Activated CD4-positive, alpha-beta T cell treated with anti-CD3 and anti-CD28 coated beads, Interleukin-2, amount 50 U/mL, for 24 hours (primary cell): ENCODE results near the gene ANO2.

Experiments used
- DNase-seq, 2 donors: peaks; one replicate each; pipeline ENCODE4 v3.0.0-alpha.2; 2020; ENCODE audit warnings: low read depth in 1 of 2, low spot score in 1 of 2

The ANO2 gene

DNA sequence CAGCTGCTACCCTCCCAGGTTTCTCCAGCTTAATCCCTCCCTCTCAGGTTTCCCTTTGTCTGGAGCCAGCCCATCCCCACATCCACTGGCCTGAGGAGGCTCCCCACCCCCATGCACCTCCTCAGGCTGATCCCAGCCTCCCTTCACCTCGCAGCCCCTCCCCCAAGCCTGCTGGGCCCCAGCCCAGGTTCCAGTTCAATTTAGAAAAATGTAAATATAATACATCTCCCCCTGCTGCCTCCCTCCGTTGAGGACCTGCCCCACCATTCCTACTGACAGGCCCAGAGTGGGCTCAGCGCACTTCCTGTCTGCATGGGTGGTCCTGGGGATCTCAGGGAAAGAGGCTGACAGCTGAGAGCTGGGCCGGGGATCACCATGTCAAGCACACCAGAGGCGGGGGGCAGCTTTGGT, 357.3 kb downstream of the ANO2 start:
- DNase-seq, result no peak

DNA sequence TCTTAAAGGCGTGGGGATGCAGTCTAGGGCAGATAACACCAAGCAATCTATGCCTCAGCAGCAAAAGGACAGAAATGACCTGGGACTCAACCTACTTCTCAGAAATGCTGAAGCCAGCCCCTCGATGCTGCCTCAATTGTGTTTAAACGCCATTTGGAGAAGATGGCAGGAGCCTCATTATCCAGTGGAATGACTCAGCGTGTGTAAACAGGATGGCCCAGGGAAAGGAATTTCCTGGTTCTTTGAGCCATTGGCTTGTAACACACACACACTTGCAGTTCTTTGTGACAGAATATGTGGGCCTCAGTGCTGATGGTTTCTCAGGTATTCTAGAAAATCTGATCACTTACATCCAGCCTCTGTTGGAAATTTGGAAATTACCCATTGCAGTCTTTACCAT, 358.9 kb downstream of the ANO2 start:
- DNase-seq, result no peak

DNA sequence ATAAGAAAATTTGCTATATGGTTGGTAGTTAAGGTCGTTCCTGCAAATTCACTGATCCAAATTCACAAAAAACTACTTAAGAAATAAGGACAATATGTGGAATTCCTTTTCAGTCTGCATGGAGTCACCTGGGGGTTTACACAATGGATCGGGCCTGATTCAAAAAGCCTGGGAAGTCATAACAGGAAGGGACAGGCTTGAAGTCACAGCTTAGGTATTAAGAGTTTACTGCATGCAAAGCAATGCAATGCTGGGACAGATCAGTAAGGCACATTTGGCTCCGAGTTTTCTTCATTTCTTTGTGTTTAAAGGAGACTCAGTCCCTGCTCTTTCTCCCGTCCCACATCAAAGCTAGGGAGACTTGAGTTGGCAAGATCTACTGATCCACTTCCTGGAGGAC, 359.9 kb downstream of the ANO2 start:
- no peak for DNase-seq

GRCh38 chr12:5584412-5585175, 360.5 kb downstream of the ANO2 start:
- DNase-seq, result no peak

GRCh38 chr12:5582541-5582940, 362.5 kb downstream of the ANO2 start:
- DNase-seq, result no peak

DNA sequence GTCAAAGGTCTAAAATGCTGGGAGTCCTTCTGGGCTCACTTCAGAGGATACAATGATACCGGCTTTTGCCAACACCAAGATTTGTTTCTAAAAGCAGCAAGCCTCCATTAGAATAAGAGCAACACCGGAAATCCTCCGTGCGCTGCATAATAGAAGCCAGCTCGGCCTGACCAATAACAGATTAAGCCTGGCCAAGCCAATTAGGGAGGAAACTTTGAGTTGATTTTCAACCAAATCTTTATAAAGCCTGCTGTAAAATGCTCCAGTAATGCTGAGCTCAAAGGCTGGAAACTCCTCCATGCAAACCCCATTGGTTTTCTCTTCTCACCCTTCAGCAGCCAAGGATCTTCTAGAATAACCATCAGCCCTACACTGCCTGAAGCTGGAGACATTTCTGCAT, 363.0 kb downstream of the ANO2 start:
- no peak for DNase-seq

DNA sequence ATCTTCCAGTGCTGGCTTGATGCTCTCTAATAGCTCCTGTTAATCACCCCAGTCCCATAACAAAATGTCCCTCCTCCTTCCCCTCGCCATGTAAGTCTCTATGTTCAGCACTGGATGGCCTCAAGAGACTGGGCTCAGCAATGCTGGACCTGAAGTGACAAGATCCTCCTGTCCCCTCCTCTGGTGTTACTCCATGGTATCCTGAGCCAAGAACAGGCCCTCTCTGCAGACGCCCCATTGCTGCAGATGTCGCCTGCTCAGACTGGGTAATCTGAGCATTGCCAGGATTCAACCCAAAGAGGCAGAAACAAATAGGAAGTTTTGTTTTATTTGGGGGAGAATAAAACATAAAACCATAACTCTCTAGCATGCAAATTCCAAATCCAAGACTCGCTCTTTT, 363.4 kb downstream of the ANO2 start:
- no peak for DNase-seq

GRCh38 chr12:5581019-5581418, 364.0 kb downstream of the ANO2 start:
- no peak for DNase-seq

GRCh38 chr12:5578775-5579174, 366.3 kb downstream of the ANO2 start:
- DNase-seq, result no peak

- no peak for DNase-seq
Measured at GRCh38 chr12:5577741-5578140, 367.3 kb downstream of the ANO2 start.

GRCh38 chr12:5577211-5577612, 367.8 kb downstream of the ANO2 start:
- DNase-seq, result no peak

DNA sequence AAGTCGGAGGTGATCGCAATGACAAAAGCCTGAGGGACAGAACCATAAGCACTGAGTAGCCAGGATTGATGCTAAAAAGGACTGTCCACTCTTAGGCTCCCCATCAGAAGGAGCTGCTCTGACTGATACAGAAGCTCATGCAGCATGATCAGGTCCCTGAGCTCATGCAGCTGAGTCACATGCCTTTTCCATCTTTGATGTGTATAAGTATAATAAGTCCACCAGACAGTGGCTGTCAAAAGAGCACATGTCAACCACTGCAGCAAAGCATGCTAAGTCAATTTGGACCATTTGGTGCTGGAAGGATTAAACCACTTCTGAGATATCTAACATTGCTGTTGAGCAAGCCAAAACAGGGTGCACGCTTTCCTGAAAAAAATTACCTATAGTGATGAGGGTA, 369.1 kb downstream of the ANO2 start:
- DNase-seq, result no peak

DNA sequence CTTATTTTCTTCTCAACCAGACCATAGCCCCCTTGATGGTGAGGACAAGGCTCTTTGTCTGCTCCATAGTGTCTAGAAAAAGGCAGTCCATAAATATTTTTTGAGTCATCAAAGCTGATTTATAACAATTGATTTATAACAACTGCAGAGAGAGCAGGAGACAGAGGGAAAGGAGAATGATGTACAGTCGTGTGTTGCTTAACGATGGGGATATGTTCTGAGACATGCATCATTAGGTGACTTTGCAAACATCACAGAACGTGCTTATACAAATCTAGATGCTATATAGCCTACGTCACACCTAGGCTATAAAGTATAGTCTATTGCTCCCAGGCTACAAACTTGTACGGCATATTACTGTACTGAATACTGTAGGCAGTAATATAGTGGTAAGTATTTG, 369.8 kb downstream of the ANO2 start:
- DNase-seq, result no peak

DNA sequence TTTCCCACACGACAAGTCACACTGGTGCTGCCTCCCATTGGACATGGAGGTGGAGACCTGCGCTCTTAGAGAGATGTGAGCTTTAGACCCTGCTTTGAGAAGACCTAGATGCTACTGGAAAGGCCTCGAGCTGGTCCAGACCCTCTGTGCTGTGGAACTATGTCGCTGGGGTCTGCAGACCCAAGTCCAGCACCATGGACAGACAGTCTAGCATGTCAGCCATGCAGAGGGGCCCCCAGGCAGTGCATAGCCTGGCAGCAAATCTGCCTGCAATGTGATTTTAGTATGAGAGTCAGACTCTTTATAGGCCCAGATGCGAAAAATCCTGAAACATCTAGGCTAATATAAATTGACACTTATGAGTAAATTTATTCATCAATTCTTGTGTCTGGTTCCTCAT, 371.7 kb downstream of the ANO2 start:
- DNase-seq, result no peak

DNA sequence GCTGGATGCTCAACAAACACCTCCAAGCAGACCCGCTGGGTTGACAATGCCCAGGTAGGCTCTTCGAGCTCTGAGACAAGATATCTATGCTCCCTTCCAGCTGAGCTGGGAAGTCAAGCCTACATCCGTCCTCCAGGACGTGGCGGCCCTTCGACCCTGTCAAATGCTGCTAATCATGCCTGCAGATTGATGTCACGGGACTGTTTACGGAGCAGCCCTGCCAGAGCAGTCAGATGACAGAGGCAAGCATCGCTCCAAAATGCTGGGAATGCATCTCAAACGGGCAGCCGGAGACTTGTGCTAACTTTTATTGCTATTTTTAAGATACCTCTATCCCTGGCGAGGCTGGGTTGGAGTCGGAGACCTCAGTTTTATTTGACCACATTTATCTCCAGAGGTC, 373.9 kb downstream of the ANO2 start:
- no peak for DNase-seq

DNA sequence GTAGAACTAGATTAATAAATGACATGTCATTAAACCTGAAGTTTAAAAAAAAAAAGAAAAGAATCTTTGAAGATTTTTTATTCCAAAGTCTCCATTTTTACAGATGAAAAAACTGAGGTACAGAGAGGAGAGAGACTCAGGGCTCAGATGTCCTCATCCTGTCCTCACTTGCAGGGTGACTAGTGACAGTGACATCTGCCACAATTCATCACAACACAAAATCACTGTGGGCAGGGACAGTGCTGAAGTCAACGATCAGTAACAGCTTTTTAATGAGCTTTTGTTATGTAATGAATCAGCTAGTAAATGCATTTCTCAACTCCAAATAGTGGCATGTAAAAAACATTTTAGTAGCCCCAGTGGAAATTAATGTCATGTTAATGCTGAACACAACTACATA, 374.6 kb downstream of the ANO2 start:
- no peak for DNase-seq

DNA sequence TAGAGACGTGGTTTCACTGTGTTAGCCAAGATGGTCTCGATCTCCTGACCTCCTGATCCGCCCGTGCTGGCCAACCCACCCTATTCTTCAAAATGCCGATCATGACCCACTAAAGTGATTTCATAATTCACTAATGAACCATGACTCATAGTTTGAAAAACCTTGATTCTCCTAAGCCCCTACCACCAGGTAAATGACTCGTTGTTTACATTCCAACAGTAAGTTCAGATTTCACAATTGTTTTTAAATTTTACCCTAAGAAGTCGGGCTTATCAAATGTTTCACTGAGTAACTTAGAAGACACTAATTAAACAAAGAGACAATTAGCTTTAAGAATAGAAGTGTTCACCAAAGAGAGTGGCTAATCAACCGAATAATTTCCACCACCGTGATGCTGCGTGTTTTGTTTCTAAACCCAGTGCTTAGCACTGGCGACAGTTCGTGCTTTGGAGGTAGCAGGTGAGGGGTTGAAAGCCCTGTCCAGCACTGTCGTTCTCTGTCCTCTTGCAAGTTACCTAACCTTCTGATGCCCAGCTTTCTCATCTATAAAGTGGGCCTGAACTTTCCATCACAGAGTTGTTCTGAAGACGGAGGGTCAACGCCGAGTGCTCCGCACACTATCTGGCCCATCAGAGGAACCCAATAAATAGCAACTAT, 376.6 kb downstream of the ANO2 start:
- no peak for DNase-seq

GRCh38 chr12:5567016-5567725, 377.9 kb downstream of the ANO2 start:
- DNase-seq, result no peak

DNA sequence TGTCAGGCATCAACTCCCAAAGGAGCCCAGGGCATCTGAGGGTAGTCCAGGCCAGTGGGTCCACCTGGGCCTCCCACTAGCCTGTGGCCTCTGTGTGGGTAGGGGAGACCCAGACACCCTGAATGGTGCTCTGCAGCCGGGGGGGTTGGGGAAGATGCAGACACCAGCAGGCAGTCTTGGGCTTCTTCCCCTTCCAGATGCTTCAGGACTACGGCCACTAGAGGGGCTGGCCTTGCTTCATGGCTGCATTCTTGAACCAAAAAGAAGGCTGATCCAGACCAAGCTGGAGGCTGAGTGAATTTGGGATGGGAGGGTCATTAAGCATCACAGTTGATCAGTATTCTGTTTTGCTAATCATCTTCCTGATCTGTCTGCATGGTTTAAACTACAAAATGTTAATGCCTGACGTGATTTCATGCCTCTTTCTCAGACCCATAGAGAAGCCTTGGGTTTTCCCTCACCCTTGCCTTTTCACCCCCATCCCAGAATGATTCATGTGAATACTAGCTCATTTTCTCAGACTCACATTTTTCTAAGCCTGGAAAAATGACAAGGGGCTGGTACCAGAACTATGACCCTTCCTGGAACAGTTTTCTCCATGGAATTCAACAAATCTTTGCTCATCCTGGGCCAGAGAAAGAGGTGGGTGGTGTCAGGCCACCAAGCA, 379.0 kb downstream of the ANO2 start:
- no peak for DNase-seq

DNA sequence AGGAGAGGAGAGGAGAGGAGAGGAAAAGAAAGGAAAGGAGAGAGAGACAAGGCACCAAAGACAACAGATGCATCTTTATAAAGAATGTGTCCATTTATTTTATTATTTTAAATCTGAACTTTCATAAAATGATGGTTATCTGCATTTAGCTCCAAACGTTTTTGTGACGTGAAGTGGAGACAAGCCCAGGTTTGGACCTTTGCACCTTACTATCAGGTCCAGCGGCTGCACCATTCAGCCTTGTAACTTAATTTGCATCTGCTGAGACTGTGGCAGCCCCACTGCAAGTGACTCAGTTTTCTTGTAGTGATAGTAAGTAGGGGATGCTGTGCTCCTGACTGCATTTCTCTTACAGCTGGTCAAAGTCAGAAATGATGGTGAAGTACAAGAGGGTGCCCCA, 382.5 kb downstream of the ANO2 start:
- DNase-seq, result no peak

DNA sequence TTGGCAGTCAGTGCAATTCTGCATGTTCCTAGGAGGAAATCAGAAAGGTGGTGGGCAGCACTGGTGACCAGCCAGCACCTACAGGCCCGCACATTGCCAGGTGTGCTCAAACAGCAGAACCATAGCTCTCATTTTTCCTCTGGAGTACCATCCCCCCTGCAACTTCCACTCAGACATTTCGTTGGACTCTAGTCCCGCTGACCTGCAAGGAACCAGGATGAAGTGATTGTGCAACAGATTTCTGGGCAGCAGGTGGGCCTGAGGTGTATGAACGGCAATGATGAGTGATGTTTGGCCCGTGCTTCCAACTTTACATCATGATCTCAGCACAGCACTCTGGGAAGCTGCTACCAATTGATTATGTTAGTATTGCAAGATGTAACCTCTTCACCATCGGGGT, 383.2 kb downstream of the ANO2 start:
- no peak for DNase-seq

DNA sequence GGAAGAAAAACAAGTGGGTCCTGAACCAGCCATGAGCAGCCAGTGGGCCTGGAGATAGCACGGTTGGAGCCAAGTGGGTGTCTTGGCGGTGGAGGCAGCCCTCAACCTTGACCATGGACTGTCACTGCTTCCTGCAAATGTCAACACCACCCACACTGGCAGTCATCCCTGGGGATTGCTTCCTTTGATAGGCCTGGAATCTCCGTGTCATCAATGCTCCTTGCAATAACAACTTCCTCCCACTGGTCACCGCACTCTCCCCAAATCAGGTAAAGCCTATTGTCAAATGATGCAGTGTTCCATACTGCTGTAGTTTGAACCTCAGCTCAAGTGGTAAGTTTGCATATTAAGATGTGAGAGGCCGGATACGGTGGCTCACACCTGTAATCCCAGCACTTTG, 384.0 kb downstream of the ANO2 start:
- DNase-seq, result no peak
